K562 (cell line): Measurements from ENCODE around the gene TEAD3. TPM values are rescaled to one million over a fixed set of nuclear protein-coding genes. Genes with fewer than 3 reads are reported as not detected.

Experiments used
- CREBBP ChIP-seq: IDR thresholded peaks from one replicate; pipeline ENCODE4 v1.6.1; 2012; ENCODE audit warnings: low read depth, mild to moderate bottlenecking, control low read depth, inconsistent platforms, low read length
- KDM5B ChIP-seq: fragments of 200-600 bp; sonication (generic); IDR thresholded peaks from 2 replicates; pipeline ENCODE4 v1.6.1; 2012; ENCODE audit warnings: low read depth, mild to moderate bottlenecking, moderate library complexity, low read length, control low read depth, inconsistent platforms; ENCODE audit not compliant: insufficient replicate concordance
- LEF1 ChIP-seq: fragments of 450-650 bp; IDR thresholded peaks from 2 replicates; pipeline ENCODE4 v1.6.1; 2016; ENCODE audit warnings: mild to moderate bottlenecking
- POLR2B ChIP-seq: fragments of 450-650 bp; IDR thresholded peaks from 2 replicates; pipeline ENCODE4 v1.6.1; 2018; ENCODE audit warnings: low read depth; ENCODE audit not compliant: partially characterized antibody
- POLR3G ChIP-seq: IDR thresholded peaks from 2 replicates; pipeline ENCODE4 v1.6.1; 2011; ENCODE audit not compliant: insufficient read length, insufficient replicate concordance; ENCODE audit errors: extremely low read depth
- RUNX1 ChIP-seq: sonication (generic); IDR thresholded peaks from 2 replicates; pipeline ENCODE4 v1.6.1; 2016; ENCODE audit warnings: antibody characterized with exemption, low read depth
- TCFL5 ChIP-seq: fragments of 250-450 bp; sonication (Bioruptor Pico); conservative IDR thresholded peaks from 2 replicates; pipeline ENCODE4 v1.6.1; 2021; ENCODE audit warnings: mild to moderate bottlenecking, moderate library complexity, matching md5 sums
- TEAD4 ChIP-seq, 2 experiments: sonication (generic) in 1 of 2; formaldehyde crosslinking in 1 of 2; IDR thresholded peaks; 2 replicates each; pipeline versions ENCODE4 v1.6.1 to v1.8.0; 2012 to 2022; ENCODE audit warnings: borderline replicate concordance in 1 of 2, inconsistent platforms in 1 of 2, low read length in 1 of 2, mild to moderate bottlenecking in 1 of 2, missing genetic modification reagents in 1 of 2
- USF1 ChIP-seq: sonication (generic); formaldehyde crosslinking; IDR thresholded peaks from 2 replicates; pipeline ENCODE4 v1.9.0; 2022; ENCODE audit warnings: mild to moderate bottlenecking, missing genetic modification reagents
- YY1 ChIP-seq, 3 experiments: IDR thresholded peaks; 2 replicates each; pipeline ENCODE4 v1.6.1; 2011; ENCODE audit warnings: low read length in 2 of 3, mild to moderate bottlenecking in 2 of 3, moderate library complexity in 2 of 3, borderline replicate concordance in 1 of 3, control low read depth in 1 of 3, low read depth in 1 of 3; ENCODE audit not compliant: insufficient read depth in 3 of 3, insufficient replicate concordance in 2 of 3, control insufficient read depth in 1 of 3, insufficient read length in 1 of 3; ENCODE audit errors: extremely low read depth in 1 of 3
- ZNF609 ChIP-seq: sonication (generic); formaldehyde crosslinking; IDR thresholded peaks from 2 replicates; pipeline ENCODE4 v1.8.1; 2023; ENCODE audit warnings: missing genetic modification reagents, mild to moderate bottlenecking, borderline replicate concordance
- polyA plus RNA-seq, 8 experiments: library from polyadenylated mRNA; depleted of rRNA in 4 of 8; stranded (reverse) in 5 of 8; unstranded in 3 of 8; fragments of >200 nt; fragmentation: Nextera tagmentation in 2 of 8; fragmentation: Illumina TruSeq in 1 of 8; extraction: Ambion mirVana in 2 of 8; extraction: Trizol in 1 of 8; gene quantifications; 2 replicates each; pipeline versions ENCODE4 v1.2.1 to v1.2.3, GENCODE V29; 2011 to 2014; ENCODE audit warnings: inconsistent platforms in 1 of 8, missing spikeins in 1 of 8
- total RNA-seq, 7 experiments: library from RNA; depleted of rRNA in 6 of 7; stranded (reverse); fragments of >200 nt in 6 of 7; fragmentation: Illumina TruSeq in 2 of 7; extraction: Trizol in 2 of 7; gene quantifications; 2 replicates each; pipeline versions ENCODE4 v1.2.1 to v1.2.3, GENCODE V29; 2011 to 2021; ENCODE audit warnings: low replicate concordance in 1 of 7
- TF ChIP-seq, protein P1 (sequence below): fragments of 250-450 bp; sonication (Bioruptor Pico); IDR thresholded peaks from 2 replicates; pipeline ENCODE4 v1.8.0; 2022; ENCODE audit warnings: moderate library complexity, mild to moderate bottlenecking, inconsistent platforms
- TF ChIP-seq, protein P2 (sequence below): fragments of 250-450 bp; sonication (Bioruptor Pico); IDR thresholded peaks from 2 replicates; pipeline ENCODE4 v1.5.0; 2020; ENCODE audit warnings: mild to moderate bottlenecking, borderline replicate concordance
- TF ChIP-seq, protein P3 (sequence below): fragments of 450-650 bp; IDR thresholded peaks from 2 replicates; pipeline ENCODE4 v1.7.1; 2018; ENCODE audit warnings: mild to moderate bottlenecking, low read depth; ENCODE audit not compliant: partially characterized antibody

TEAD3 gene
- total and polyA plus RNA-seq, 9 of the 15 experiments (the other 6 are each of a cell fraction or from before 2014, with no cell fraction given) = 0.63 to 13.2 (median 3.3) TPM

DNA sequence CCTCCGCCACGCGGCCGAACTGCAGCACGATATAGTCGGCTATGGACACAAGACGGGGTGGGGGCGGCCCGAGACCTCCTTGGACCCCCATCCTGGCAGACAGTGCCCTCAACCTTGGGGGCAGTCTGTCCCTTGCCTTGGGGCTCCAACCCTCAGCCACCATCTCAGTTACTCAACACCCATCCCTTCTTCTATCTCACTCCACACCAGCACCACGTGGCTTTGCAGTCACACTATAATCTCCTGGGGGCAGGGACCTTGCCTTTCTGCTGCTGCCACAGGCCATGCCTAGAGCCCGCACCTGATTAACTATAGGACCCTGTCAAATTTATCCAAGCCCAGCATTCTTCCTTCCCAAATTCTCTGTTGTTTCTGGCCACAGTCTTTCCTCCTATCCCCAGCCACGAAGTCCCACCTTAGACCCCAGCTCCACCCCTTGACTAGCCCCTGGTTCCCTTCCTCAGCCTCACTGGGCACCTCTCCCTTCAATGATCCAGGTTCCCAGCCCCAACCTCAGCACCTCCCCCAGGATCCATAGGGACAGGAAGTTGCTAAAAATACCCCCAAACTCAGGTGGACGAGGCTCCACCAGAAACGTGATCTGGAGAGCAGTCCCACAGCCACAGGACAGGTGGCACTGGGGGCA lies 1.7 kb upstream of the TEAD3 start (continued):
- TF ChIP-seq, protein P1, sequence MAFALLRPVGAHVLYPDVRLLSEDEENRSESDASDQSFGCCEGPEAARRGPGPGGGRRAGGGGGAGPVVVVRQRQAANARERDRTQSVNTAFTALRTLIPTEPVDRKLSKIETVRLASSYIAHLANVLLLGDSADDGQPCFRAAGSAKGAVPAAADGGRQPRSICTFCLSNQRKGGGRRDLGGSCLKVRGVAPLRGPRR = 0 out of 2 replicates have a peak, but pooled peaks have one; percentile 31
- TF ChIP-seq POLR3G = no peak
- TF ChIP-seq TCFL5 (CRISPR knock-in tag) = no peak
- TF ChIP-seq KDM5B = no peak
- no peak for TF ChIP-seq RUNX1
- TF ChIP-seq LEF1 = no peak
- no peak for TF ChIP-seq POLR2B
- TF ChIP-seq, protein P2, sequence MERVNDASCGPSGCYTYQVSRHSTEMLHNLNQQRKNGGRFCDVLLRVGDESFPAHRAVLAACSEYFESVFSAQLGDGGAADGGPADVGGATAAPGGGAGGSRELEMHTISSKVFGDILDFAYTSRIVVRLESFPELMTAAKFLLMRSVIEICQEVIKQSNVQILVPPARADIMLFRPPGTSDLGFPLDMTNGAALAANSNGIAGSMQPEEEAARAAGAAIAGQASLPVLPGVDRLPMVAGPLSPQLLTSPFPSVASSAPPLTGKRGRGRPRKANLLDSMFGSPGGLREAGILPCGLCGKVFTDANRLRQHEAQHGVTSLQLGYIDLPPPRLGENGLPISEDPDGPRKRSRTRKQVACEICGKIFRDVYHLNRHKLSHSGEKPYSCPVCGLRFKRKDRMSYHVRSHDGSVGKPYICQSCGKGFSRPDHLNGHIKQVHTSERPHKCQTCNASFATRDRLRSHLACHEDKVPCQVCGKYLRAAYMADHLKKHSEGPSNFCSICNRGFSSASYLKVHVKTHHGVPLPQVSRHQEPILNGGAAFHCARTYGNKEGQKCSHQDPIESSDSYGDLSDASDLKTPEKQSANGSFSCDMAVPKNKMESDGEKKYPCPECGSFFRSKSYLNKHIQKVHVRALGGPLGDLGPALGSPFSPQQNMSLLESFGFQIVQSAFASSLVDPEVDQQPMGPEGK (CRISPR knock-in tag) = no peak
- TF ChIP-seq ZNF609 (CRISPR knock-in tag) = peak; percentile 12; the same call in 1 of the 2 replicates
- TF ChIP-seq, protein P3, sequence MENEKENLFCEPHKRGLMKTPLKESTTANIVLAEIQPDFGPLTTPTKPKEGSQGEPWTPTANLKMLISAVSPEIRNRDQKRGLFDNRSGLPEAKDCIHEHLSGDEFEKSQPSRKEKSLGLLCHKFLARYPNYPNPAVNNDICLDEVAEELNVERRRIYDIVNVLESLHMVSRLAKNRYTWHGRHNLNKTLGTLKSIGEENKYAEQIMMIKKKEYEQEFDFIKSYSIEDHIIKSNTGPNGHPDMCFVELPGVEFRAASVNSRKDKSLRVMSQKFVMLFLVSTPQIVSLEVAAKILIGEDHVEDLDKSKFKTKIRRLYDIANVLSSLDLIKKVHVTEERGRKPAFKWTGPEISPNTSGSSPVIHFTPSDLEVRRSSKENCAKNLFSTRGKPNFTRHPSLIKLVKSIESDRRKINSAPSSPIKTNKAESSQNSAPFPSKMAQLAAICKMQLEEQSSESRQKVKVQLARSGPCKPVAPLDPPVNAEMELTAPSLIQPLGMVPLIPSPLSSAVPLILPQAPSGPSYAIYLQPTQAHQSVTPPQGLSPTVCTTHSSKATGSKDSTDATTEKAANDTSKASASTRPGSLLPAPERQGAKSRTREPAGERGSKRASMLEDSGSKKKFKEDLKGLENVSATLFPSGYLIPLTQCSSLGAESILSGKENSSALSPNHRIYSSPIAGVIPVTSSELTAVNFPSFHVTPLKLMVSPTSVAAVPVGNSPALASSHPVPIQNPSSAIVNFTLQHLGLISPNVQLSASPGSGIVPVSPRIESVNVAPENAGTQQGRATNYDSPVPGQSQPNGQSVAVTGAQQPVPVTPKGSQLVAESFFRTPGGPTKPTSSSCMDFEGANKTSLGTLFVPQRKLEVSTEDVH = no peak
- TF ChIP-seq USF1 = peak; percentile 92
- no peak for TF ChIP-seq CREBBP
- peak in 1 of 3 experiments; percentile 8 for TF ChIP-seq YY1 (IDR thresholded peaks at IDR 0.05; ENCODE audit: borderline replicate concordance in 1 of 3, control insufficient read depth in 1 of 3, extremely low read depth in 1 of 3, insufficient read depth in 3 of 3, insufficient read length in 1 of 3, insufficient replicate concordance in 2 of 3, low read depth in 1 of 3, low read length in 2 of 3)
- TF ChIP-seq TEAD4 (IDR thresholded peaks at IDR 0.05; ENCODE audit: low read length) = no peak
- 0 out of 2 replicates have a peak, but pooled peaks have one; percentile 30 for TF ChIP-seq TEAD4 (CRISPR knock-in tag; IDR thresholded peaks at IDR 0.05; ENCODE audit: borderline replicate concordance)
